ENCODE data around the gene LEPROT. TPM values are rescaled to one million over a fixed set of nuclear protein-coding genes. Genes with fewer than 3 reads are reported as not detected.

LEPROT gene
- total and polyA plus RNA-seq, 10 of the 15 experiments (the other 5 are each of a cell fraction or from before 2014, with no cell fraction given) = 14.9 to 38.1 (median 17.4) TPM

- TF ChIP-seq CREM (IDR thresholded peaks at IDR 0.05; ENCODE audit: low read depth) (no peak), PAX5 (IDR thresholded peaks at IDR 0.05; ENCODE audit: borderline replicate concordance, low read depth, low read length) (no peak), DPF2 (IDR thresholded peaks at IDR 0.05) (no peak)
- TF ChIP-seq, protein P1, sequence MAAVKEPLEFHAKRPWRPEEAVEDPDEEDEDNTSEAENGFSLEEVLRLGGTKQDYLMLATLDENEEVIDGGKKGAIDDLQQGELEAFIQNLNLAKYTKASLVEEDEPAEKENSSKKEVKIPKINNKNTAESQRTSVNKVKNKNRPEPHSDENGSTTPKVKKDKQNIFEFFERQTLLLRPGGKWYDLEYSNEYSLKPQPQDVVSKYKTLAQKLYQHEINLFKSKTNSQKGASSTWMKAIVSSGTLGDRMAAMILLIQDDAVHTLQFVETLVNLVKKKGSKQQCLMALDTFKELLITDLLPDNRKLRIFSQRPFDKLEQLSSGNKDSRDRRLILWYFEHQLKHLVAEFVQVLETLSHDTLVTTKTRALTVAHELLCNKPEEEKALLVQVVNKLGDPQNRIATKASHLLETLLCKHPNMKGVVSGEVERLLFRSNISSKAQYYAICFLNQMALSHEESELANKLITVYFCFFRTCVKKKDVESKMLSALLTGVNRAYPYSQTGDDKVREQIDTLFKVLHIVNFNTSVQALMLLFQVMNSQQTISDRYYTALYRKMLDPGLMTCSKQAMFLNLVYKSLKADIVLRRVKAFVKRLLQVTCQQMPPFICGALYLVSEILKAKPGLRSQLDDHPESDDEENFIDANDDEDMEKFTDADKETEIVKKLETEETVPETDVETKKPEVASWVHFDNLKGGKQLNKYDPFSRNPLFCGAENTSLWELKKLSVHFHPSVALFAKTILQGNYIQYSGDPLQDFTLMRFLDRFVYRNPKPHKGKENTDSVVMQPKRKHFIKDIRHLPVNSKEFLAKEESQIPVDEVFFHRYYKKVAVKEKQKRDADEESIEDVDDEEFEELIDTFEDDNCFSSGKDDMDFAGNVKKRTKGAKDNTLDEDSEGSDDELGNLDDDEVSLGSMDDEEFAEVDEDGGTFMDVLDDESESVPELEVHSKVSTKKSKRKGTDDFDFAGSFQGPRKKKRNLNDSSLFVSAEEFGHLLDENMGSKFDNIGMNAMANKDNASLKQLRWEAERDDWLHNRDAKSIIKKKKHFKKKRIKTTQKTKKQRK (IDR thresholded peaks at IDR 0.05; ENCODE audit: low read depth, low read length) = no peak
Observed at GRCh38 chr1:65393347-65393746, 27.1 kb upstream of the LEPROT start (continued).

GRCh38 chr1:65393928-65394327, 26.5 kb upstream of the LEPROT start:
- POLR2A ChIA-PET = no interaction called here
- no peak overlapping the region for H3K27ac ChIP-seq (ENCODE audit: control insufficient read depth, insufficient read depth)
- H3K4me1 ChIP-seq (ENCODE audit: control insufficient read depth, insufficient read depth, low read length) = no peaks in the 10 kb centered on the region
- CTCF ChIA-PET = no interaction called here
- in situ Hi-C loops (cut with MboI) = no loop called here
- SMC1A ChIA-PET (ENCODE audit: uncharacterized antibody, unreplicated experiment) = interaction anchor here (1.0 to 1.2 kb wide), 2 partner anchors 10 to 15 kb away, joined by 3 to 5 read pairs; no protein-coding TSS in a partner anchor
- H4K20me1 ChIP-seq (ENCODE audit: control insufficient read depth, insufficient read depth) = no peaks in the 10 kb centered on the region
- FAIRE-seq = no peak
- H3K27me3 ChIP-seq (replicated peaks in 1 of 2; ENCODE audit: control insufficient read depth in 2 of 2, insufficient read depth in 2 of 2, low read length in 1 of 2) = no peaks in the 10 kb centered on the region
- DNase-seq (ENCODE audit: low read depth, low spot score) = no peak
- intact Hi-C loops (cut with micrococcal nuclease; ENCODE audit: unreplicated experiment) = no loop called here
- H3K36me3 ChIP-seq (ENCODE audit: control insufficient read depth in 2 of 2, insufficient read depth in 2 of 2, low read length in 1 of 2) = no peaks in the 10 kb centered on the region
- no peak overlapping the region for H3K9ac ChIP-seq (ENCODE audit: control insufficient read depth, insufficient read depth, low read length)
- H3K79me2 ChIP-seq (ENCODE audit: control insufficient read depth, insufficient read depth, low read length) = no peaks in the 10 kb centered on the region
- no peak overlapping the region for H3K4me2 ChIP-seq (ENCODE audit: control insufficient read depth, insufficient read depth)
- no peaks in the 10 kb centered on the region for H3K9me3 ChIP-seq (replicated peaks; ENCODE audit: control insufficient read depth, insufficient read depth, low read length)
- RAD21 ChIA-PET (ENCODE audit: unreplicated experiment) = interaction anchor here (1.2 kb wide), 1 partner anchor 26 kb away, joined by 3 read pairs; the partner anchor contains the start of genes LEPR and LEPROT
- no peak overlapping the region for H3K4me3 ChIP-seq
- ATAC-seq = no peak
- no TSS peak for BruUV-seq (replicated peaks)
- no peak overlapping the region for H2AFZ ChIP-seq (ENCODE audit: control insufficient read depth, low read depth, low read length)
- WGBS (ENCODE audit: insufficient coverage, insufficient replicate concordance, low lambda C conversion rate, missing lambda C conversion rate) = 0% methylated on average over 1 of the region's 1 CpG
- TF ChIP-seq ATF3 (IDR thresholded peaks at IDR 0.05; ENCODE audit: borderline replicate concordance, extremely low read depth, low read depth, low read length) (no peak), KLF5 (IDR thresholded peaks at IDR 0.05; ENCODE audit: partially characterized antibody) (no peak), ZBED1 (IDR thresholded peaks at IDR 0.05; ENCODE audit: borderline replicate concordance) (no peak), PBX3 (IDR thresholded peaks at IDR 0.05; ENCODE audit: insufficient replicate concordance, low read depth, low read length) (no peak), CBFB (IDR thresholded peaks at IDR 0.05; ENCODE audit: low read depth) (no peak), SIX5 (IDR thresholded peaks at IDR 0.05; ENCODE audit: low read depth, low read length, severe bottlenecking) (no peak), ZNF622 (IDR thresholded peaks at IDR 0.05) (no peak), TCF7 (IDR thresholded peaks at IDR 0.05; ENCODE audit: borderline replicate concordance) (no peak), RBBP5 (conservative IDR thresholded peaks at IDR 0.05) (no peak), HCFC1 (IDR thresholded peaks at IDR 0.05; ENCODE audit: low read length) (no peak)
- TF ChIP-seq, protein P2, sequence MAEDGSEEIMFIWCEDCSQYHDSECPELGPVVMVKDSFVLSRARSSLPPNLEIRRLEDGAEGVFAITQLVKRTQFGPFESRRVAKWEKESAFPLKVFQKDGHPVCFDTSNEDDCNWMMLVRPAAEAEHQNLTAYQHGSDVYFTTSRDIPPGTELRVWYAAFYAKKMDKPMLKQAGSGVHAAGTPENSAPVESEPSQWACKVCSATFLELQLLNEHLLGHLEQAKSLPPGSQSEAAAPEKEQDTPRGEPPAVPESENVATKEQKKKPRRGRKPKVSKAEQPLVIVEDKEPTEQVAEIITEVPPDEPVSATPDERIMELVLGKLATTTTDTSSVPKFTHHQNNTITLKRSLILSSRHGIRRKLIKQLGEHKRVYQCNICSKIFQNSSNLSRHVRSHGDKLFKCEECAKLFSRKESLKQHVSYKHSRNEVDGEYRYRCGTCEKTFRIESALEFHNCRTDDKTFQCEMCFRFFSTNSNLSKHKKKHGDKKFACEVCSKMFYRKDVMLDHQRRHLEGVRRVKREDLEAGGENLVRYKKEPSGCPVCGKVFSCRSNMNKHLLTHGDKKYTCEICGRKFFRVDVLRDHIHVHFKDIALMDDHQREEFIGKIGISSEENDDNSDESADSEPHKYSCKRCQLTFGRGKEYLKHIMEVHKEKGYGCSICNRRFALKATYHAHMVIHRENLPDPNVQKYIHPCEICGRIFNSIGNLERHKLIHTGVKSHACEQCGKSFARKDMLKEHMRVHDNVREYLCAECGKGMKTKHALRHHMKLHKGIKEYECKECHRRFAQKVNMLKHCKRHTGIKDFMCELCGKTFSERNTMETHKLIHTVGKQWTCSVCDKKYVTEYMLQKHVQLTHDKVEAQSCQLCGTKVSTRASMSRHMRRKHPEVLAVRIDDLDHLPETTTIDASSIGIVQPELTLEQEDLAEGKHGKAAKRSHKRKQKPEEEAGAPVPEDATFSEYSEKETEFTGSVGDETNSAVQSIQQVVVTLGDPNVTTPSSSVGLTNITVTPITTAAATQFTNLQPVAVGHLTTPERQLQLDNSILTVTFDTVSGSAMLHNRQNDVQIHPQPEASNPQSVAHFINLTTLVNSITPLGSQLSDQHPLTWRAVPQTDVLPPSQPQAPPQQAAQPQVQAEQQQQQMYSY (CRISPR knock-in tag; IDR thresholded peaks at IDR 0.05) = no peak
